ENCODE results near the gene PRR5L.

The PRR5L gene

GRCh38 chr11:36358436-36358835 is 62.3 kb downstream of the PRR5L start:
- DNase-seq (ENCODE audit: low spot score) = no peak

GRCh38 chr11:36360318-36360717 is 64.2 kb downstream of the PRR5L start:
- DNase-seq (ENCODE audit: low spot score) = no peak

GRCh38 chr11:36360826-36361415 is 64.8 kb downstream of the PRR5L start:
- no peak for DNase-seq (ENCODE audit: low spot score)

- no peak for DNase-seq (ENCODE audit: low spot score)
Measured at GRCh38 chr11:36361472-36361871, 65.4 kb downstream of the PRR5L start.

- DNase-seq (ENCODE audit: low spot score) = no peak
Measured at GRCh38 chr11:36361901-36362391, 65.9 kb downstream of the PRR5L start.

GRCh38 chr11:36362902-36363301 is 66.8 kb downstream of the PRR5L start:
- DNase-seq (ENCODE audit: low spot score) = no peak

- no peak for DNase-seq (ENCODE audit: low spot score)
Measured at GRCh38 chr11:36363361-36364268, 67.5 kb downstream of the PRR5L start.

GRCh38 chr11:36364551-36365325 is 68.7 kb downstream of the PRR5L start:
- no peak for DNase-seq (ENCODE audit: low spot score)

GRCh38 chr11:36365907-36366306 is 69.8 kb downstream of the PRR5L start:
- DNase-seq (ENCODE audit: low spot score) = no peak

GRCh38 chr11:36367806-36368680 is 72.0 kb downstream of the PRR5L start:
- no peak for DNase-seq (ENCODE audit: low spot score)

- no peak for DNase-seq (ENCODE audit: low spot score)
Measured at GRCh38 chr11:36371181-36371580, 75.1 kb downstream of the PRR5L start.

- DNase-seq (ENCODE audit: low spot score) = no peak
Measured at GRCh38 chr11:36371590-36371989, 75.5 kb downstream of the PRR5L start.

GRCh38 chr11:36372101-36372771 is 76.1 kb downstream of the PRR5L start:
- DNase-seq (ENCODE audit: low spot score) = no peak

GRCh38 chr11:36373016-36374010 is 77.2 kb downstream of the PRR5L start:
- no peak for DNase-seq (ENCODE audit: low spot score)

GRCh38 chr11:36374726-36375125 is 78.6 kb downstream of the PRR5L start:
- DNase-seq (ENCODE audit: low spot score) = no peak

- DNase-seq (ENCODE audit: low spot score) = no peak
Measured at GRCh38 chr11:36375353-36376008, 79.4 kb downstream of the PRR5L start.

GRCh38 chr11:36376009-36376887 is 80.2 kb downstream of the PRR5L start:
- no peak for DNase-seq (ENCODE audit: low spot score)

All from pons (tissue), 1 donor.